PFSK-1 (cell line): ENCODE data around the gene C1orf105.

Source experiments
- FOXP2 ChIP-seq: optimal IDR thresholded peaks from 2 replicates; pipeline ENCODE3; 2011; ENCODE audit warnings: borderline replicate concordance, control low read depth, inconsistent platforms; ENCODE audit not compliant: insufficient read depth; ENCODE audit errors: extremely low read length, extremely low read depth
- POLR2AphosphoS5 ChIP-seq: IDR thresholded peaks from 2 replicates; pipeline ENCODE4 v1.6.1; 2012; ENCODE audit warnings: low read depth, mild to moderate bottlenecking, control low read depth, low read length, moderate library complexity
- REST ChIP-seq, 2 experiments: IDR thresholded peaks; 2 replicates each; pipeline versions ENCODE4 v1.6.1 to v1.8.0; 2011 to 2012; ENCODE audit warnings: low read depth in 2 of 2, low read length in 2 of 2, control low read depth in 1 of 2, inconsistent platforms in 1 of 2, mild to moderate bottlenecking in 1 of 2, moderate library complexity in 1 of 2; ENCODE audit not compliant: insufficient read depth in 1 of 2
- SIN3A ChIP-seq: IDR thresholded peaks from 2 replicates; pipeline ENCODE4 v1.6.1; 2012; ENCODE audit warnings: mild to moderate bottlenecking, low read length, moderate library complexity, borderline replicate concordance; ENCODE audit not compliant: insufficient read depth
- TAF1 ChIP-seq: IDR thresholded peaks from 2 replicates; pipeline ENCODE4 v1.6.1; 2012; ENCODE audit warnings: low read length, control low read depth, borderline replicate concordance; ENCODE audit not compliant: insufficient read depth

The C1orf105 gene

GRCh38 chr1:172406968-172407367 is 13.5 kb upstream of the C1orf105 start:
- TF ChIP-seq REST (IDR thresholded peaks at IDR 0.05; ENCODE audit: insufficient read depth in 1 of 2, low read depth in 2 of 2, low read length in 2 of 2) (no peak), POLR2AphosphoS5 (no peak), TAF1 (no peak), SIN3A (no peak), FOXP2 (no peak)

DNA sequence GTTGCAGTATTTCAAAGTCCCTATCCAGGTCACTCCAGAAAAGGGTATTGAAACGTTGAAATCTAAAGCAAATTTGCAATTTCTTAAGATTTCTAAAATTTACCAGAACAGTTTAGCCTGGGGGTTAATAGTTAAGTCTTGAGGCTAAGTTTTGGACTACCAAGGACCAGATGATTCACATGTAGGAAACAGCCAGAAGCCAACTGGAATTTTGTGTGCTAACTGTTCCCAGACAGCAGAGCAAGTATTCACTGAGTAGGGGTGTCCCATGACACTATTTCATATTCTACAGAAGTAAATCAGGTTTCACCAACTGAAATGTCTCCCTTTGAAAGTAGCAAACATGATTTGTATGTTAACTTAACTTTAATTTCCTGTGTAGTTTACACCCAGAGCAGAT is 11.5 kb upstream of the C1orf105 start:
- no peak for TF ChIP-seq REST (IDR thresholded peaks at IDR 0.05; ENCODE audit: insufficient read depth in 1 of 2, low read depth in 2 of 2, low read length in 2 of 2)

- no peak for TF ChIP-seq FOXP2
- TF ChIP-seq TAF1: no peak
- no peak for TF ChIP-seq SIN3A
- no peak for TF ChIP-seq REST (IDR thresholded peaks at IDR 0.05; ENCODE audit: insufficient read depth in 1 of 2, low read depth in 2 of 2, low read length in 2 of 2)
- no peak for TF ChIP-seq POLR2AphosphoS5
Measured at GRCh38 chr1:172410027-172410426, 10.5 kb upstream of the C1orf105 start.

DNA sequence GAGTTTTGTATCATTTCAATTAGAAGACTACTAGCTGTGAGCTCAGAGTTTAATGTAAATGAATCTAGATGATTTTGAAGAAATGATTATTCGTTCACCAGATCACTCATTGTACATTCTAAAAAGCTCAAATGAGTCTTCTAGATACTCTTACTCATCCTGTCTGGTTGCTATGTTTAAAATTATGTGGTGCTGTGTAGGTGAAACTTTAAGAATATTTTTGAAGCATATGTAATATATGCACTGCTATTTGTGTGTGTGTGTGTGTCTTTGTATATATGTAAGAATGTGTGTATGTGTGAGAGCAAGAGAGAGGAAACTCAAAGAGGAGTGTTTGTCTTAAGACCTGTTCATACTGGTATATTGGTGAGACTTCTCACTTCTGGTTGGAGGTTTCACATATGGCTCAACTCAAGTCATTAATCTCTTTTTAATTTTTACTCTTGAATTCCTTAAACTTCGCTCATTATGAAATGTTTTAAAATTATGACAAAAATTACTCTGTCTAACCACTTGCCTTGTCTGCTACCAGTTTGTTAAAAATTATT is 8.6 kb upstream of the C1orf105 start:
- TF ChIP-seq TAF1: no peak
- no peak for TF ChIP-seq SIN3A
- TF ChIP-seq POLR2AphosphoS5: no peak
- no peak for TF ChIP-seq FOXP2
- no peak for TF ChIP-seq REST (IDR thresholded peaks at IDR 0.05; ENCODE audit: insufficient read depth in 1 of 2, low read depth in 2 of 2, low read length in 2 of 2)

- no peak for TF ChIP-seq POLR2AphosphoS5
- no peak for TF ChIP-seq TAF1
- TF ChIP-seq REST (IDR thresholded peaks at IDR 0.05; ENCODE audit: insufficient read depth in 1 of 2, low read depth in 2 of 2, low read length in 2 of 2): no peak
- no peak for TF ChIP-seq SIN3A
- TF ChIP-seq FOXP2: no peak
Measured at GRCh38 chr1:172414331-172414730, 6.2 kb upstream of the C1orf105 start.
